HEK293T (cell line): ENCODE measurements around the gene RRBP1.

ENCODE experiments used
- CTCF ChIA-PET: fragments of 350-600 bp; formaldehyde crosslinking; extraction: SDS; loops from one replicate; lab custom pipeline; 2021; ENCODE audit warnings: antibody characterized with exemption, inconsistent platforms; lab: Yijun Ruan, JAX
- POLR2A ChIA-PET: fragments of 350-600 bp; formaldehyde crosslinking; extraction: SDS; loops from one replicate; lab custom pipeline; 2020; ENCODE audit warnings: antibody characterized with exemption, inconsistent platforms; lab: Yijun Ruan, JAX
- DNase-seq: peaks from one replicate; pipeline ENCODE4 v3.0.0; 2012; ENCODE audit warnings: mixed read lengths; ENCODE audit errors: extremely low spot score
- ARNT ChIP-seq: fragments of 450-650 bp; IDR thresholded peaks from 2 replicates; pipeline ENCODE4 v1.6.1; 2017; ENCODE audit warnings: mild to moderate bottlenecking
- BHLHE40 ChIP-seq: fragments of 450-650 bp; IDR thresholded peaks from 2 replicates; pipeline ENCODE4 v1.6.1; 2016; ENCODE audit warnings: mild to moderate bottlenecking, moderate library complexity, borderline replicate concordance
- CTBP1 ChIP-seq: fragments of 450-650 bp; IDR thresholded peaks from 2 replicates; pipeline ENCODE4 v1.6.1; 2016; ENCODE audit warnings: borderline replicate concordance
- ELF4 ChIP-seq: fragments of 450-650 bp; IDR thresholded peaks from 2 replicates; pipeline ENCODE4 v1.6.1; 2017; ENCODE audit warnings: antibody characterized with exemption
- FOXA1 ChIP-seq: fragments of 450-650 bp; IDR thresholded peaks from 2 replicates; pipeline ENCODE4 v1.6.1; 2016; ENCODE audit warnings: mild to moderate bottlenecking
- FOXK2 ChIP-seq: fragments of 450-650 bp; IDR thresholded peaks from 2 replicates; pipeline ENCODE4 v1.6.1; 2016; ENCODE audit warnings: mild to moderate bottlenecking
- HDGF ChIP-seq: fragments of 450-650 bp; IDR thresholded peaks from 2 replicates; pipeline ENCODE4 v1.6.1; 2017; ENCODE audit warnings: antibody characterized with exemption, borderline replicate concordance
- L3MBTL2 ChIP-seq: fragments of 450-650 bp; conservative IDR thresholded peaks from 2 replicates; pipeline ENCODE4 v1.6.1; 2016; ENCODE audit warnings: mild to moderate bottlenecking
- LEF1 ChIP-seq: fragments of 450-650 bp; IDR thresholded peaks from 2 replicates; pipeline ENCODE4 v1.6.1; 2017; ENCODE audit warnings: mild to moderate bottlenecking, borderline replicate concordance
- NFRKB ChIP-seq: fragments of 450-650 bp; IDR thresholded peaks from 2 replicates; pipeline ENCODE4 v1.6.1; 2016; ENCODE audit warnings: mild to moderate bottlenecking, moderate library complexity
- SP1 ChIP-seq: fragments of 450-650 bp; IDR thresholded peaks from 2 replicates; pipeline ENCODE4 v1.6.1; 2017
- SUZ12 ChIP-seq: fragments of 450-650 bp; IDR thresholded peaks from 2 replicates; pipeline ENCODE4 v1.6.1; 2016; ENCODE audit warnings: mild to moderate bottlenecking
- TARDBP ChIP-seq: fragments of 450-650 bp; IDR thresholded peaks from 2 replicates; pipeline ENCODE4 v1.6.1; 2016
- ZNF384 ChIP-seq: fragments of 450-650 bp; IDR thresholded peaks from 2 replicates; pipeline ENCODE4 v1.6.1; 2016

RRBP1 gene

GRCh38 chr20:17568045-17568788 lies 113.8 kb downstream of the RRBP1 start:
- no peak for DNase-seq
- ChIA-PET POLR2A (no interaction called here), CTCF (no interaction called here)
- no peak for TF ChIP-seq FOXA1
- no peak for TF ChIP-seq HDGF
- TF ChIP-seq SUZ12: no peak
- TF ChIP-seq FOXK2: no peak
- TF ChIP-seq TARDBP: no peak
- TF ChIP-seq SP1: no peak
- no peak for TF ChIP-seq ZNF384
- TF ChIP-seq CTBP1: no peak
- no peak for TF ChIP-seq L3MBTL2
- TF ChIP-seq LEF1: no peak

DNA sequence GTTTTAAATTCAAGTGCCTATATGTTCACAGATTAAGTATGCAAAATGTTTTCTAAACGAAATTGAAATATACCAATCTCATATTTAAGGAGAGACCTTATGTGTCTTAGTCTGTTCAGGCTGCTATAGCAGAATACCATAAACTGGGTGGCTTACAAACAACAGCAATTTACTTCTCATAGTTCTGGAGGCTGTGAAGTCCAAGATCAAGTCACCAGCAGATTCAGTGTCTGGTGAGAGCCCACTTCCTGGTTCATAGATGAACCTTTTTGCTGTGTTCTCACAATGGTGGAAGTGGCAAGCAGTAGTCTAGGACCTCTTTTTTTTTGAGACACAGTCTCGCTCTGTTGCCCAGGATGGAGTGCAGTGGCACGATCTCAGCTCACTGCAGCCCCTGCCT lies 115.7 kb downstream of the RRBP1 start:
- ChIA-PET CTCF (no interaction called here), POLR2A (no interaction called here)
- TF ChIP-seq L3MBTL2 (no peak), CTBP1 (no peak)

DNA sequence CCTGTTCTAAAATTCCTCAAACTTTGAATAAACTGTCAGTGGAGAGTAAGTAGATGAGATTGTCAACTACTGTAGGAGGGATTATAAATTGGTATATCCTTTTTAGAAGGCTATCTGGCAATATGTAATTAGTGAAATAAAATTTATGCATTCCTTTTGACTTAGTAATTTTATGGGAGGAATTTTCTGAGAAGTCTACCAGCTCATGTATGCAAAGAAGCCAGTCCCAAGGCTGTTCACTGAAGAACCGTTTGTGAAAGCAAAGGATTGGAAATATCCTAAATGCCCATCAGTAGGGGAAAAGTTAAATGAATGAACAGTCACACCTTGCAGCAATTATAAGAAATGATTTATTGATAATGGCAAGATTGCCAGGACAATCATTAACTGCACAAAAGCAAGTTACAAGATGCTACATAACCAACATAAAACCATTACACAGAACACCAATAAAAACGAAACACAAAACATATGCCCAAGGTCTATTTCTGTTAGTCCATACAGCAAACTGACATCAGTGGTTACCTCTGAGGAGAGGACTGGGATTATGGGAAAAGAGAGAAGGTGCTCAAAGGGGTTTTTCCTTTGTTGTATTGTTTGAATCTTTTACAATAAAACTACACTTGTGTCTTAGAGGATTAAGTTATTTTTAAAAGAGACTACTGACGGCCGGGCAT lies 116.7 kb downstream of the RRBP1 start:
- POLR2A ChIA-PET: no interaction called here
- no peak for DNase-seq
- CTCF ChIA-PET: no interaction called here
- no peak for TF ChIP-seq ZNF384
- no peak for TF ChIP-seq FOXA1
- no peak for TF ChIP-seq BHLHE40
- TF ChIP-seq L3MBTL2: no peak
- TF ChIP-seq TARDBP: no peak
- TF ChIP-seq LEF1: no peak
- TF ChIP-seq NFRKB: no peak
- TF ChIP-seq ARNT: no peak
- no peak for TF ChIP-seq ELF4
- no peak for TF ChIP-seq SP1
- no peak for TF ChIP-seq HDGF

More for the DNA sequence above, 115.7 kb downstream of the RRBP1 start:
- no peak for DNase-seq
